Measurements from ENCODE around the gene HDAC4.

- TF ChIP-seq TCF12 (IDR thresholded peaks at IDR 0.05; ENCODE audit: low read depth) (no peak), EGR1 (IDR thresholded peaks at IDR 0.05) (no peak), MAX (IDR thresholded peaks at IDR 0.05) (no peak), EP300 (IDR thresholded peaks at IDR 0.05; ENCODE audit: borderline replicate concordance) (no peak)
These were observed 43.1 kb upstream of the HDAC4 start for GRCh38 chr2:239443666-239444567.

All from Ishikawa (cell line).